HG02970 (cell line): ENCODE measurements around the gene PAK4.
"Not testable (repeated sequence)": the region's sequence is repeated elsewhere in the genome, so short reads cannot be mapped to it uniquely, and the experiment has no call there.

ENCODE experiments used
- ATAC-seq: cut with Tn5 transposase; IDR thresholded peaks from one replicate; pipeline ENCODE4 v1.9.1; 2021; ENCODE audit warnings: mild to moderate bottlenecking, moderate library complexity, moderate number of reproducible peaks; ENCODE audit not compliant: unreplicated experiment, low FRiP score

PAK4 gene

GRCh38 chr19:39128516-39129079 is 3.0 kb downstream of the PAK4 start:
- ATAC-seq = no peak

- no peak for ATAC-seq
These were observed 3.5 kb downstream of the PAK4 start for GRCh38 chr19:39129116-39129515.

- no peak for ATAC-seq
These were observed 5.0 kb downstream of the PAK4 start for GRCh38 chr19:39130337-39131254.

GRCh38 chr19:39131255-39131755 is 5.7 kb downstream of the PAK4 start:
- ATAC-seq = no peak

- no peak for ATAC-seq
These were observed 6.9 kb downstream of the PAK4 start for GRCh38 chr19:39132344-39132969.

- ATAC-seq = no peak
These were observed 8.1 kb downstream of the PAK4 start for GRCh38 chr19:39133431-39134270.

GRCh38 chr19:39135701-39136100 is 10.1 kb downstream of the PAK4 start:
- ATAC-seq = no peak

- no peak for ATAC-seq
These were observed 10.8 kb downstream of the PAK4 start for GRCh38 chr19:39136225-39136940.

GRCh38 chr19:39137131-39137530 is 11.5 kb downstream of the PAK4 start:
- no peak for ATAC-seq

GRCh38 chr19:39138221-39139211 is 12.9 kb downstream of the PAK4 start:
- ATAC-seq = no peak

GRCh38 chr19:39139305-39139874 is 13.8 kb downstream of the PAK4 start:
- no peak for ATAC-seq

GRCh38 chr19:39139971-39140453 is 14.4 kb downstream of the PAK4 start:
- no peak for ATAC-seq

- ATAC-seq = no peak
These were observed 15.0 kb downstream of the PAK4 start for GRCh38 chr19:39140594-39140993.

GRCh38 chr19:39141929-39142328 is 16.3 kb downstream of the PAK4 start:
- ATAC-seq = no peak

GRCh38 chr19:39142630-39143029 is 17.0 kb downstream of the PAK4 start:
- ATAC-seq = no peak

- ATAC-seq = not testable (repeated sequence)
These were observed 18.2 kb downstream of the PAK4 start for GRCh38 chr19:39143757-39144289.

GRCh38 chr19:39144290-39145071 is 18.9 kb downstream of the PAK4 start:
- ATAC-seq = no peak
